Medulla oblongata (tissue), 1 donor: ENCODE results near the gene CABCOCO1.

Experiments
- DNase-seq: peaks from one replicate; pipeline ENCODE4 v3.0.0-alpha.2; 2015; ENCODE audit errors: extremely low spot score

Gene CABCOCO1, protein sequence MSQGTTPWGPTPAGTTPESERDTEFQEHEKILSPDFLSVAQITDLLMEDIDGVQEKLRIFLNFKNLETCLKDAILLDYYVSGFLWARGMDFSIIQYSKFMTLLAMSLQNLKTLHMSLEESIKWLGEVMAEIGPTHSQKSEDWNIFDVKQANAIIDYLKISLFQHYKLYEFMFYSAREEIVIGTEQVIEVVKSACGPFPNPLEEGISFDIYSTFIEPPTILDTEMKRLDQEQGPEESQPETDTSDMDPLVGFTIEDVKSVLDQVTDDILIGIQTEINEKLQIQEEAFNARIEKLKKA

DNA sequence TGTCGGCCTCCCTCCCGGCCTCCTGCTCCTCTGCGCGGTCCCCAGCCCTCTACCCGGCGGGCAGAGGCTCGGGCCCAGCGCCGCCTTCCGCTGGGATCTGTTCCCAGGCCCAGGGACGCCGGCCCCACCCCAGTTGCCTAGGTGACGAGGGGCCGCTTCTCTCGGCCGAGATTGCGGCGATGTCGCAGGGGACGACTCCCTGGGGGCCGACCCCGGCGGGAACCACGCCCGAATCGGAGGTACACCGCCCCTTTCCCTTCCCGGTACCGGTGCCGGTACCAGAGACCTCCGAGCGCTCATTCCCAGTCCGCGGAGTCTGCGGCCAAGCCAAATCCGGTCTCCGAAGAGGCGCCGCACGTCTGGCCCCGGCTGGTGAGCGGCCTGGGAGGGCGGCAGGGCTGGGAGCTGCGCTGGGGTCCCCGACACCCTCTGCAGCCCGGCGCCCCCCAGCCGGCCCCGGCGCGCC, at the start of gene CABCOCO1:
CABCOCO1 (plus strand) TSS at position 136 of the 466 bp plus-strand sequence; CDS start at position 180, 44 bp downstream.
- DNase-seq: peak; percentile 85

DNA sequence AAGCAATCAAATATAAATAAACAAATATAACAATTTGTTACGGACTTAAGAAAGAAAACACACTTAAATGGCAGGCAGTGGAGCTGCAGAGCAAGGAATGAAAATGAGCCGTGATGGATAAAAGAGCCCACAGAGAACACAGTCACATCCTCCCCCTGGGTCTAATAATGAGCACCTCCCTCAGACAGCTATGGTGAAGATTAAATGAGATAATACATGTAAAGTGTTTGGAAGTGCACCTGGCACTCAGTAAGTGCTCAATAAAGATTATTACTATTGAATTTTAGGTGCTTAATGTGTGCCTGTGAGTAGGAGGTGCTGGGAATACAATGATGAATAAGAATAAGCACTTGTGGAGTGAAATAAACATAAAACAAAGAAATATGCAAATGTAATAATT, 49.1 kb upstream of the CABCOCO1 start:
- DNase-seq: no peak

DNA sequence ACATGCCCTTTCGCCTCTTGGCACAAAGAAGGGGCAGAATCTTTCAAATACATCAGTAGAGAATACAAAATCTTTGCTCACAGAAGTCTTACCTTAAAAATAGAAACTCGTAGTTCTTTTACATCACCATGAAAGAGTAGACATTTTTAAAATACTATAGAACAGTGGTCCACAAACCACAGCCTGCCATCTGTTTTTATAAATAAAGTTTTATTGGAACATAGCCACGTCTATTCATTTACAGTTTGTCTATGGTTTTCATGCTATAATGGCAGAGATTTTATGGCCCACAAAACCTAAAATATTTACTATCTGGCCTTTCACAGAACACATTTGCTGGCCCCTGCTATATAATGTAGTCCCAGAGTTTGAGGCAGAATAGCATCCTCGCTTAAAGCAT, 46.1 kb upstream of the CABCOCO1 start:
- DNase-seq: no peak

DNA sequence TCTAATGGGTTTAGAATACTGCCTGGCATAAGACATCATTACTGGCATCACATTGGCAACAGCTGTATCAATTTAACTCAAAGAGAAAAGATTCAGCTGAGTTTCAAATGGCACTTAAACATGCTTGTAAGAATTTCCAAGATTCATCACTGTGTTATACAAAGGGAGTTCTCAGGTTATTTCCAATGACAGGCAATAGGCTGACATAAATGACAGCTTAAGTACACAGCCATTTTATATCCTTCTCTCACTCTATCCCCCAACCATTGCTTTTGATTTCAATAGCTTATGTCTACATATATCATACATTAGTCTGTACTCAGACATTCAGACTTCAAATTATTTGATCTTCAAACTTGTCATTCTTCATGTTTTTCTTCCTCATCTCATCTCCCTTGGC, 45.5 kb upstream of the CABCOCO1 start:
- DNase-seq: no peak

DNA sequence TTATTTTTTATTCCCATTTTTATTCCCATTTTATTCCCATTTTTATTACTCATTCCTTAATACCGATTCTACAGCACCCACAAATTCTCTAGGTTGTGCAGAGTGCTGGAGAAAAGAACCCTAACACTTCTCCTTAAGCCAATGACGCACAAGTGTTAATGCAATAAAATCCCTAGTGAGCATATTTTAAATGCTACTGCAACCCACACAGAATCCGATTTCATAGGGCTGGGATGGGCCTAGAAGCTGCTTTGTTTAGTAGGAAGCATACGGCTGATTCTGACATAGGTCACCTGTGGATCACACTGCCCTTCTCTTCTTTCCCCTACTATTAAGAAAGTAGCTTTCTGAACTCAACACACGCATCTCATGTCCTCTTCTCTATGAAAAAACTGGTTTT, 45.1 kb upstream of the CABCOCO1 start:
- no peak for DNase-seq

DNA sequence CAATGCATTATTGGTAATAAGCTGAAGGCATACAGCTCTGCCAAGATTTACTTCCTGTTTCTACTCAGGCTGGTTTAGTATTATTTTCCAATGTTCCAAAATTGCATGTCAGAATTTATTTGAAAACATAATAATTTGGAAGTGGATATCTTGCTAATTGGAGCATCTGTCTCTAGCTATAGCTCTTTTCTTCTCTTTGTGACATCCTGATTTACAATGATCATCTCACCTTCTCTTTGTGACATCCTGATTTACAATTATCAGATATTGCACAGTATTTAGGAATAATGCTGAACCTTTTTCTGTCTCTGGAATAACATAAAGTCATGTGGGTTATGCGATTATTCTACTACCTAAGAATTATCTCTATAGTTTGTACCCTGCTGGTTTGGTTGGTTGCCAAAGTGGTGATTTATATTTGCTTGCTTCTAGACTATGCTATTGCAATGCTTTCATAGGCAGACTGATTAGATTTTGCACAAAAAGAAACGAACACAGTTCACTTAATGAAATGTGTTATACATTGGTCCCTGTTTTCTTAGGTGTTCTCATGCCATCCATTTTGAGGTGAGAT, 44.3 kb upstream of the CABCOCO1 start:
- no peak for DNase-seq

DNA sequence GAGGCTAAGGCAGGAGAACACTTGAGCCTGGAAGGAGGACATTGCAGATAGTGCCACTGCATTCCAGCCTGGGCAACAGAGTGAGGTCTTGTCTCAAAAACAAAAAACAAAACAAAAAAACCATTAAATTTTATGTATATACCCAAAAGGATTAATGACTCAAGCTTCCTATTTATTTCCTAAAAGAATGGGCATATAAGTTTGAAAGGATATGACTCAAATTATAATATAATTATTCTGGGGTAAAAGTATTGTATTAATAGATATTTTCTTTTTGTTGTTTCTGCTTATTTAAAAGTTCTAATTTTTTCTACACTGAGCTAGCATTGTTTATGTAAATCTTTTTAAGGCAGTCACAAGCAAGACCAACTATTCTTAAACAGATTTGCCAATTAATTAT, 42.2 kb upstream of the CABCOCO1 start:
- no peak for DNase-seq

DNA sequence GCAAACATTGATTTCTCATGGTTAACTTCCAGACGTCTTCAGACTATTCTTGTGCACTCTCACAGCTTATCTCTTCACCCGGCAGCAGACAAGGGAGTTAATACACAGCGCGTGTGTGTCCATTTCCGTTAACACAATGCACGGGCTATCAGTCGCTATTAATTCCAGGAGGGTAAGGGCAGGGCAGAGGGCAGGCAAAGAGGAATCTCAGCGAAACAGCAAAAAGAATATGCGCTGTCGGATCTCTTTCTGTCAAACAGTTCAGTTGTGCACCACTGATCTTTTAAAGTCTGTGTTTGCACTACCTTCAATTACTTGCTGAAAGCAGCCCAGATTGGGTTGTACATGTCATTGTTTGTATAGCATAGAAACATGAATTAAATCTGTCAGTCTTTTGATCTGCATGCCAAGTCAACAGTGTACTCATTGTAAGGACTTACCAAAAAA, 41.1 kb upstream of the CABCOCO1 start:
- DNase-seq: peak; percentile 38

DNA sequence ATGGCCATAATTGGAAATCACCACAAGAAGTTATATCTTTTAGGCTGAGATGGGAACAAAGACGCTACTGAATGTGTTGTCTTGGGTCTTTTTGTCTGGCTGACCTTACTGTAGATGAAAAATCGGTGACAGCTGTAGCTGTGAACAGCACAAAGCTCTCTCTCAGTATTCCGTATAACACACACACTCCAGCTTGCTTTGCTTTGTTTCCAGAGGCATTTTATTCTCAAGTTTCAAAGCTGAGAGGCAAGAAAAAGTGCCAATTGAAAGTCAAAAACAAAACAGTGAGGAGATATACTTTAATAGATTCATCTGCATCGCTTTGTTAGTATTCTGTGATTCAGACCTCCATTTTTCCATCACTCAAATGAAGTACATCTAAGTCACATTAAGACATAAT, 39.6 kb upstream of the CABCOCO1 start:
- peak; percentile 87 for DNase-seq

DNA sequence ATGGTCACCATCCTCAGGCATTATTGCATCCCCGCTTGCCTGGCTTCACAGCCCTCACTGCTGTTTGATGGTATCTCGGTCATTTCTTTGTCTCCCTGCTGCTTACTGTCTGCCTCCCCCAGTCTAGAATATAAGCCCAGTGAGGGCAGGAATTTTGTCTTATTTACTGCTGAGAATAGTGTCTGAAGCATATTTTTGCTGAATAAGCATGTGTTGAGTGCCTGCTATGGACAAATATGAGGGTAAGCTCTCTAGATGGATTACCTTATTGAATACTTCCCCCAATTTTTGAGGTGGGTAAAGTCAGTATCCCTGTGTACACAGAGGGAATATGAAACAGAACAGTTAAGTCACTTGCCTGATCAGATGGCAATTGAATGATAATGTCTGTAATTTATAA, 36.5 kb upstream of the CABCOCO1 start:
- no peak for DNase-seq

DNA sequence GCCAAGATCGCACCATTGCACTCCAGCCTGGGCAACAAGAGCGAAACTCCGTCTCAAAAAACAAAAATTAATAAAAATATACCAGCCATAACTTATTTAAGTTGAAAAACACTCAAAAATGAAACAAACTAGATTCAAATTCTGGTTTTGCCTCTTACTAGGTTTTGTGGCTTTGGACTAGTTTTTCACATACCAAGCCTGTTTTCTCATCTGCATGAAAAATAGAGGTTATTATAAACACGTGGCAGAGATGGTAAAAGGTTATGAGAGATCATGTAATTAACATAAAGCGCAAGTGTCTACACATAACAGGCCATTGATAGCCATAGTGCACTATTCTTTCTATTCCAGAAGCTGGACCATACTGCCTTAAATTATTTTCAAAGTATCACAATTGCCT, 35.5 kb upstream of the CABCOCO1 start:
- DNase-seq: no peak

DNA sequence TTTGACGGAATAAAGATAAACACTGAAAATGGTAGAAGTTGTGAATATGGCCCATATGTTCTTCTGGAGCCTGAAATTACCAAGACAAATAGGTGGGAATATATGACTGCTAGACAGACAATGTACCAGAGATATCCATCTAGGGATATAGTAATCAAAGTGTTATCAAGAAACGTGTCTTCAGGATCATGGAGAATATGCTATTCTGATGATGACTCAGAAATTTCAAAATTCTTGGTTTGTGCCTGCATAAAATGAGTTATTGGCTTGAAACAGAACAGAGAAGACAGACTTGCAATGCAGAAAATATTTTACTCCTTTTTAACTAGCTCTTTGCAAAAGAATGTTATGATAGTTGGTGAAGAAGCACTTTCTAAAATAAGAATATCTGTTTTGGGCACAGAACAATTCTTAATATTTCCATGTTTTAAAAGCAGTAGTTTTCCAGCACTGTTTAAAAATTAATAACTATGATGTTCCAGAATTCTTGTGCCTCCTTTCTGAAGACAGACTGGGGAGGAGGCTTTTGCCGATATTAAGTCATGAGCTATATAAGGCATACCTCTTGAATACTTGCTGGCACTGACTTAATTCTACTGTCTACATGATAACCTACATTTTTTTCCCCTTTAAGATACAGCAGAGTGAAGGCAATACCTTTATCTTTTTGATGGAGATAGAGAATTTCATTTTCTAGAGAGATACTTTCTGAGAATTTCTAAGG, 34.4 kb upstream of the CABCOCO1 start:
- no peak for DNase-seq

DNA sequence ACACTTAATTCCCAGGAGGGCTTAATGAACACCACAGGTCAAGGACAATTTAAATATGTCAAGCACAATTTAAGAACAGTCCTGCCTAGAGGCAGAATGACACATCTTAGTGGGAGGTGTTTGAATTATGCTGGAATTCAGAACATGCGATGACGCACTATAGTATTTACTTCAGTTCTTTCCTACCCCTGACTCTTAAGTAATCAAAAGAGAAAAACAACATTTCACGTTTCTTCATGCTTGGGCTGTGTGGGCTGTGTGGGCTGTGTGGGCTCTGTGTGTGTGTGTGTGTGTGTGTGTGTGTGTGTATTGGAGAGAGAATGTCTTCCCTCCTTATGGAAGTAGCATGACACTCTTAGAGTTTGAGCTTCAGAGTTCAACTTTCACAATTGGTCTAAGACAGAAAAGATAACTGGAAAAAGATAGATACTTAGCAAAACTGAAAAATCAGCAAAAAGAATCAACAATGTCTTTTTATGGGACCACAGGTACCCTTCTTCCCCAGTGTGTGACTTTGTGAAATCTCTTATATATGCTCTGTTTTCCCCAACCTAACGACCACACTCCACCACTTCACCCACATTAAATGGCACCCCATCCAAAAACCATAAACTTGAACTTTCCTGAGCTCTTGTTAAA, 33.7 kb upstream of the CABCOCO1 start:
- no peak for DNase-seq

DNA sequence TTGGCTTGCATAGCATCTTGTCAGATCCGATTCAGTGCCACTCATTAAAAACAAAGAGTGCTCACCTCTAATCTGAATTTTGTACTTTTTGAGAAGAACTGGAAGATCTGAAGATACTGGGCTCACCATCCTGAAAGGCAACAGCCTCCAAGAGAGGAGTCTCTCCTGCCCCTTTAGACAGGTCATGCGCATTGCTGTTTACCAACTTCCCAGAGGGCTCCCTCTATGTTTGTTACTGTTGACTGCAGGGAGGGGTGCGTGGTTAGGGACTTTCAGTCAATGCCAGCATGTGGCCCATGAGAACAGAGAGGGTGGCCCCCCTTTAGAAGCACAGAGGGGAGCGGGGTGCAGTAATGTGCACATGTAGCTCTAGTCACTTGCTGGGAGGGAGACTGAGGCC, 33.2 kb upstream of the CABCOCO1 start:
- no peak for DNase-seq

DNA sequence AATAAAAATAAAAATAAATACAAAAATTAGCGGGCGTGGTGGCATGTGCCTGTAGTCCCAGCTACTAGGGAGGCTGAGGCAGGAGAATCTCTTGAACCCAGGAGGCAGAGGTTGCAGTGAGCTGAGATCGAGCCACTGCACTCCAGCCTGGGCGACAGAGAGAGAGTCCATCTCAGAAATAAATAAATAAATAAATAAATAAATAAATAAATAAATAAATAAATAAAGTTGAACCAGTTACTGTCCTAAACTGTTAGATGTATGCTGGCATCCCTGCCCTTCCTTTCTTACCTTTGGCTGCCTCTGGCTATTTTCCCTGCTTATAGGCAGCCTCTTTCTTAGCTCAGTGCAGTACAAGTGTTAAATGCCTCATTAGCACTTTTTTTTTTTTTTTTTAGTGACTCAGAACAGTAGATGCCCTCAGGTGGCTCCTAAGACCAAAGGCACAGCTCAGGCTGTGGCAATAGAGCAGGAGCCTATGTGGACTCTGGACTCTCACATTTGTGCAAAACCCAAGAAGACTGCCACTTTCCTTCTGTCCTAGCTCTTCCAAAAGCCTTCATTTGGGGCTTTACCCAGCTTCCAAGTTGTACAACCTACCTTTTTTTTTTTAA, 30.6 kb upstream of the CABCOCO1 start:
- DNase-seq: no peak

DNA sequence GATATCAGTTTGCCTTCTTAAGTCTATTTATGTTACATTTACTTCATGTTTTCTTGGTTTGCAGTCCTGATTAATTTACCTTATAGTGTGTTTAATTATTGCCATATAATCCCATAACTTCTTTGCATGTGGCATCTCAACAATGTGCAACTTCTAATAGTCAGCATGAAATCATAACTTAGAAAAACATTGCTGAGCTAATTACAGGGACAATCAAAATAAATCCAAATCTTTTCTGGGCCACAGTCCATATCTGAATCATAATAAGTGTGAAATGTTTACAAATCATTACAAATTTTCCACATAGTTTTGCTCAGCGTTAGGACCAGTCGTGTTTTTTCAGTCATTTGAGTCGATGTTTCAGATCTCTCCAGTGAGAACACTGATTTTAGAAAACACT, 29.1 kb upstream of the CABCOCO1 start:
- no peak for DNase-seq

DNA sequence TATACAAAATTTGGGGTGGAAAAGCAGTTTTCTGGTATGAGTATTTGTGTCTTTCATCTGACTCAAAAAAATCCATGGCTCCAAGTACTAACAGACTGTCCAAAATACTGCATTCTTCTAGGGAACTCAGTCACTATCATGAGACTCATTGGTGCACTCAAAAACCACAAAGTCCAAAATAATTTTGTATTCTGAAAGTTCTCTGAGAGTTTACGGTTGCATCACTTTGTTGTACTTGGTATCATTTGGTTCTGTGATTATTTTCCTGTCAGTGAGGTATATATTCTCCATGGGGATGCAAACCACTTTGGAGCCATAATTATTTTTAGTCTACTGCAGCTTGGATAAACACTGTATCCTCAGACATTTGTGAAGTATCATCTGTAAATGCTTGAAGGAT, 28.0 kb upstream of the CABCOCO1 start:
- no peak for DNase-seq

DNA sequence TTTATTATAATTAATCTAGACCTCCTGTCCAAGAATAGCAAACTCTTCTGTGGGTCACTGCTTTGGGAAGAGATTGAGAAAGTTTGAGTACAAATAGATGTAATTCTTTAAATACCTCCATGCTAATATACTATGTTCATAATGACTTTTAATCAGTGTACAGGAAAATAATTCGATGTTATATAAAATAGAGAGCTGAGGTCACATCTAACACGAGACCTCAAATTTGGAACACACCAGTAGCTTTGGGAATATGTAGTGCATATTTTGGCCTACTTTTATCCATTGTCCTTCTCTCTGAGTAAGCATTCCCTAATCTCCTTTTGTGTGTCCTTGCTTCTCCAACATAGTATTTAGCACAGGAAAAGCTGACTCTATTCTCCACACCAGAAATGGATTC, 27.3 kb upstream of the CABCOCO1 start:
- DNase-seq: peak; percentile 18

DNA sequence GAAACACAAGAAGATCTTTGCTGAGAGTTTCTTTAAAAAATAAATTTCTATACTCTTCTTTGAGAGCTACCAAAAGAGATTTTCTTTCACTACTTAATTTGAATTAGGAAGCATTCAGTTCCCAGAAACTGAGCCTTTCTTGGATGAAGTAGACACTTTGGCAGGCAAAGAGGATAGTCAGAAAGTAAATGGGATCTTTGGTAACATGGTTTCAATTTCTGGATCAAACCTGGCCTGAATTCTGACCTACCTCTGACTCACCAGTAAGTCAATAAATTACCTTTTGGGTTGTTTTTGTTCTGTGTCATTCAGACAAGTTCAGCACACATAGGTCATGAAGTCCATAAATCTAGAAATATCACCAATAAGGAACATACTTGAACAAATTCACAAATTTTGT, 26.8 kb upstream of the CABCOCO1 start:
- peak; percentile 32 for DNase-seq

DNA sequence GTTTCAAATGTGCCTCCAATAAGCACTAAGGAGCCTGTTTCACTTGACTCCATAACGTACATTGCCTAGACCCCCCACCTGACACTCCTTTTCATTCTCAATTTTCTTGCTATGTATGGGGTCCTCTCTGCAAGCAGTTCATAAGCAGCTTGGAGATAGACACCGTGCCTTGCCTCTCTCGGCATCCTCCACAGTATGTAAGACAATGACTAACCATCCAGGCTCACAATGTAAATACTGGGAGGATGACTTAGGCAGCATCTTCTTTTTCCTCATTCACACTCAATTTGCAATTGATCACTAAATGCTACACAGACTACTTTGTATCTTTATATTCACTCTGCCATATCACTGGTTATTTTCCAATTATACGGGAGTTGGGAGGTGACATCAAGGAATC, 22.8 kb upstream of the CABCOCO1 start:
- DNase-seq: no peak

DNA sequence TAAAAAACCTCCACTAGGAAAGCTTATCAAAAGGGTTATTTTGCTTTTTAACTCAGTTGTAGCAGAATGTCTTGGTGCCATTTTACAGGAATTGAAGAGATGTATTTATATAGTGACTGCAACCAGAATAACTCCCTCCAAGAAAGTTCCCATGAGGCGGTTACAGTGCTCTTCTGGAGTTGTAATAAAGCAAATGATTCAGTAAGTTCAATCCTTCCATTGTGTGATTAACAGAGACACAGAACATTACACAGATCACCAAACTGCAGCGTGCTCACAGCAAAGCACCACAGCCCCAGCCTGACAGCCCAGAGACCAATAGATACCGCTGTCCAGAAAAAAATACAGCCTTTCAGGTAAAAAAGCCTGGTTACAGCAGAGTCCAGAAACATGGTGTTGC, 21.9 kb upstream of the CABCOCO1 start:
- DNase-seq: peak; percentile 70

DNA sequence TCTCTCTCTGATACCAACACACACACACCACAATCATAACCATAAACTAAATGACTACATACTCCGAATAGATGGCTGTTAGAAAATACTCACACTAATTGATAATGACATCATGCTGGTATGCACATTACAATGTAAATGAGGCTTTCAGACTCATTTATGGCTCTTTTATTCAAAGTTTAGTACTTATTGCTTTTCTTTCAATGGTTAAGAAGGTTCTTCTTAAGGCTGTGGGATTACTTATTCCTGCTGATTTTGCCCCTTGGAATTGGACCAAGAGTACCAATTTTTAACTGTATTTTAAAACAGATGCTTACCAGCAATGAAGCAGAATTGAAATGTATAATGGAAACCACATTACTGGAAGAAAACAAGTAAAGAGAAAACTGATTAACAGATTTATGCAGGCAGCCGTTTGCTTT, 20.6 kb upstream of the CABCOCO1 start:
- DNase-seq: no peak
